Stimulated activated CD8-positive, alpha-beta memory T cell treated with anti-CD3 and anti-CD28 coated beads, Interleukin-15, amount 100 ng/mL, for 48 hours (primary cell): Measurements from ENCODE around the gene GTF2B.
"Not testable (repeated sequence)": the region's sequence is repeated elsewhere in the genome, so short reads cannot be mapped to it uniquely, and the experiment has no call there.

Experiments
- DNase-seq, 2 donors: peaks; one replicate each; pipeline ENCODE4 v3.0.0-alpha.2; 2020; ENCODE audit warnings: low read depth in 2 of 2

Gene GTF2B

GRCh38 chr1:88891318-88891950 is at the start of gene GTF2B:
GTF2B (minus strand) TSS chr1:88891567; CDS start chr1:88891499, 68 bp downstream.
- DNase-seq: peak; percentile 84 to 86

GRCh38 chr1:88938528-88938927 is 47.2 kb upstream of the GTF2B start:
- DNase-seq: not testable (repeated sequence)

GRCh38 chr1:88936760-88937342 is 45.5 kb upstream of the GTF2B start:
- no peak for DNase-seq

GRCh38 chr1:88936223-88936523 is 44.8 kb upstream of the GTF2B start:
- no peak for DNase-seq

GRCh38 chr1:88935522-88936222 is 44.3 kb upstream of the GTF2B start:
- no peak for DNase-seq

GRCh38 chr1:88930176-88930575 is 38.8 kb upstream of the GTF2B start:
- DNase-seq: not testable (repeated sequence)

- no peak for DNase-seq
These were observed 31.9 kb upstream of the GTF2B start for GRCh38 chr1:88923224-88923623.

- no peak for DNase-seq
These were observed 30.8 kb upstream of the GTF2B start for GRCh38 chr1:88922214-88922613.

GRCh38 chr1:88920845-88921244 is 29.5 kb upstream of the GTF2B start:
- DNase-seq: no peak

- no peak for DNase-seq
These were observed 26.1 kb upstream of the GTF2B start for GRCh38 chr1:88917321-88918025.

GRCh38 chr1:88916883-88917282 is 25.5 kb upstream of the GTF2B start:
- DNase-seq: no peak

GRCh38 chr1:88911800-88912199 is 20.4 kb upstream of the GTF2B start:
- DNase-seq: not testable (repeated sequence)

- DNase-seq: no peak
These were observed 19.8 kb upstream of the GTF2B start for GRCh38 chr1:88911161-88911560.

- DNase-seq: no peak
These were observed 19.0 kb upstream of the GTF2B start for GRCh38 chr1:88910401-88910800.

- DNase-seq: no peak
These were observed 9.5 kb upstream of the GTF2B start for GRCh38 chr1:88900883-88901282.

- no peak for DNase-seq
These were observed 5.8 kb upstream of the GTF2B start for GRCh38 chr1:88897070-88897730.

- no peak for DNase-seq
These were observed 1.1 kb upstream of the GTF2B start for GRCh38 chr1:88892357-88892877.

- no peak for DNase-seq
These were observed 579 bp upstream of the GTF2B start for GRCh38 chr1:88891951-88892340.

- no peak for DNase-seq
These were observed 513 bp downstream of the GTF2B start for GRCh38 chr1:88890791-88891317.

GRCh38 chr1:88890131-88890530 is 1.2 kb downstream of the GTF2B start:
- DNase-seq: no peak

- DNase-seq: no peak
These were observed 2.6 kb downstream of the GTF2B start for GRCh38 chr1:88888750-88889149.

GRCh38 chr1:88885933-88886332 is 5.4 kb downstream of the GTF2B start:
- DNase-seq: no peak
